ENCODE results near the gene TOR1B. TPM values are rescaled to one million over a fixed set of nuclear protein-coding genes. Genes with fewer than 3 reads are reported as not detected.

Gene TOR1B
- total RNA-seq, 1 donor from 2014 or later, result 47.3 TPM

GRCh38 chr9:129812385-129812784 is 9.4 kb downstream of the TOR1B start:
- no peak for DNase-seq (ENCODE audit: extremely low read depth, low read depth, low spot score)

- DNase-seq (ENCODE audit: extremely low read depth, low read depth, low spot score), result no peak
Observed at GRCh38 chr9:129813661-129814060, 10.7 kb downstream of the TOR1B start.

GRCh38 chr9:129814432-129815223 is 11.6 kb downstream of the TOR1B start:
- no peak for DNase-seq (ENCODE audit: extremely low read depth, low read depth, low spot score)

GRCh38 chr9:129815278-129815677 is 12.3 kb downstream of the TOR1B start:
- DNase-seq (ENCODE audit: extremely low read depth, low read depth, low spot score), result no peak

- DNase-seq (ENCODE audit: extremely low read depth, low read depth, low spot score), result no peak
Observed at GRCh38 chr9:129816501-129817435, 13.8 kb downstream of the TOR1B start.

- DNase-seq (ENCODE audit: extremely low read depth, low read depth, low spot score), result no peak
Observed at GRCh38 chr9:129822898-129823541, 20.0 kb downstream of the TOR1B start.

GRCh38 chr9:129823542-129823934 is 20.6 kb downstream of the TOR1B start:
- no peak for DNase-seq (ENCODE audit: extremely low read depth, low read depth, low spot score)

- no peak for DNase-seq (ENCODE audit: extremely low read depth, low read depth, low spot score)
Observed at GRCh38 chr9:129823935-129824601, 21.1 kb downstream of the TOR1B start, which contains the start of gene TOR1A. TSS of gene TOR1A (minus strand) at chr9:129824136. CDS start at chr9:129824085, 51 bp downstream.

GRCh38 chr9:129826344-129826743 is 23.4 kb downstream of the TOR1B start:
- no peak for DNase-seq (ENCODE audit: extremely low read depth, low read depth, low spot score)

GRCh38 chr9:129826759-129827158 is 23.8 kb downstream of the TOR1B start:
- DNase-seq (ENCODE audit: extremely low read depth, low read depth, low spot score), result no peak

GRCh38 chr9:129828051-129828450 is 25.1 kb downstream of the TOR1B start:
- DNase-seq (ENCODE audit: extremely low read depth, low read depth, low spot score), result no peak

GRCh38 chr9:129828969-129829368 is 26.0 kb downstream of the TOR1B start:
- no peak for DNase-seq (ENCODE audit: extremely low read depth, low read depth, low spot score)

- no peak for DNase-seq (ENCODE audit: extremely low read depth, low read depth, low spot score)
Observed at GRCh38 chr9:129832982-129833381, 30.0 kb downstream of the TOR1B start.

GRCh38 chr9:129834489-129835127 is 31.6 kb downstream of the TOR1B start:
- no peak for DNase-seq (ENCODE audit: extremely low read depth, low read depth, low spot score)

GRCh38 chr9:129835128-129835859 is 32.3 kb downstream of the TOR1B start, which contains the start of the genes C9orf78 and USP20:
TSS of gene C9orf78 (minus strand) at chr9:129835275. CDS start at chr9:129835221, 54 bp downstream.
TSS of gene USP20 (plus strand) at chr9:129835458. CDS start at chr9:129852556, 17,098 bp downstream.
- no peak for DNase-seq (ENCODE audit: extremely low read depth, low read depth, low spot score)

GRCh38 chr9:129835860-129836223 is 32.9 kb downstream of the TOR1B start:
- DNase-seq (ENCODE audit: extremely low read depth, low read depth, low spot score), result no peak

GRCh38 chr9:129836311-129837007 is 33.5 kb downstream of the TOR1B start:
- DNase-seq (ENCODE audit: extremely low read depth, low read depth, low spot score), result no peak

GRCh38 chr9:129838707-129839259 is 35.8 kb downstream of the TOR1B start:
- no peak for DNase-seq (ENCODE audit: extremely low read depth, low read depth, low spot score)
